HG03280 (cell line): ENCODE measurements around the gene TRIM71.
"Not testable (repeated sequence)": the region's sequence is repeated elsewhere in the genome, so short reads cannot be mapped to it uniquely, and the experiment has no call there.

Experiments
- ATAC-seq: cut with Tn5 transposase; IDR thresholded peaks from one replicate; pipeline ENCODE4 v1.9.1; 2021; ENCODE audit warnings: mild to moderate bottlenecking, moderate library complexity; ENCODE audit not compliant: unreplicated experiment

TRIM71 gene

DNA sequence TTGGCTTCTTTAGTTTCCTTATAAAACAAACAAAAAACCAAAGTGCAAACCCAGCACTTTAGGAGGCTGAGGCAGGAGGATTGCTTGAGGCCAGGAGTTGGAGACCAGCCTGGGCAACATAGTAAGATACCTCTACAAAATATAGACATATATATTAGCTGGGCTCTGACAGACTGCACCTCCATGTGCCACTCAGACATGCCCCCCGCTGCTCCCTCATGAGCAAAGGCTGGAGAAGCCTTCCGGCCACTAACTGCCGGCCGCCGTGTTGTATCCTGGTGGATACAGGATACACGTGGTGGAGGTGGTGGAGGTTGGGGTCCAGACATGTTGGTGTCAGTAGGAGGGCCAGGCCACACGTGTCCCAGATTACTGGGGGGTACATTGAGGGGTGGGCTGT, 104.3 kb downstream of the TRIM71 start:
- ATAC-seq, result no peak

DNA sequence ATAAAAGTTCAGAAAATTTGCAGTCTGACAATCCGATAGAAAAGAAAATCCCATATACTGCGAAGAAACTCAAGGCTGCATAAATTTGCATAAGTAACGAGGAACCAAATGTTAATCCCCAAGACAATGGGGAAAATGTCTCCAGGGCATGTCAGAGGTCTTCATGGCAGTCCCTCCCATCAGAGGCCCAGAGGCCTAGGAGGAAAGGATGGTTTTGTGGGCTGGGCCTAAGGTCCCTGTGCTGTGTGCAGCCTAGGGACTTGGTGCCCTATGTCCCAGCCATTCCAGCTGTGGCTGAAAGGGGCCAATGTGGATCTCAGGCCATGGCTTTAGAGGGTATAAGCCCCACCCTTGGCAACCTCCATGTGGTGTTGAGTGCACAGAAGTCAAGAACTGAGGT, 112.4 kb downstream of the TRIM71 start:
- no peak for ATAC-seq

DNA sequence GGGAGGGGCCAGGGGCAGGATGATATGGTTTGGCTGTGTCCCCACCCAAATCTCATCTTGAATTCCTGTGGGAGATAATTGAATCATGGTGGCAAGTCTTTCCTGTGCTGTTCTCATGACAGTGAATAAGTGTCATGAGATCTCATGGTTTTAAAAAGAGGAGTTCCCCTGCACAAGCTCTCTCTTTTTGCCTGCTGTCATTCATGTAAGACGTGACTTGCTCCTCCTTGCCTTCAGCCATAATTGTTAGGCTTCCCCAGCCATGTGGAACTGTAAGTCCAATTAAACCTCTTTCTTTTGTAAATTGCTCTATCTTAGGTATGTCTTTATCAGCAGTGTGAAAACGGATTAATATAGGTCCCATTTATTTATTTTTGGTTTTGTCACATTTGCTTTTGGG, 113.5 kb downstream of the TRIM71 start:
- ATAC-seq, result not testable (repeated sequence)

DNA sequence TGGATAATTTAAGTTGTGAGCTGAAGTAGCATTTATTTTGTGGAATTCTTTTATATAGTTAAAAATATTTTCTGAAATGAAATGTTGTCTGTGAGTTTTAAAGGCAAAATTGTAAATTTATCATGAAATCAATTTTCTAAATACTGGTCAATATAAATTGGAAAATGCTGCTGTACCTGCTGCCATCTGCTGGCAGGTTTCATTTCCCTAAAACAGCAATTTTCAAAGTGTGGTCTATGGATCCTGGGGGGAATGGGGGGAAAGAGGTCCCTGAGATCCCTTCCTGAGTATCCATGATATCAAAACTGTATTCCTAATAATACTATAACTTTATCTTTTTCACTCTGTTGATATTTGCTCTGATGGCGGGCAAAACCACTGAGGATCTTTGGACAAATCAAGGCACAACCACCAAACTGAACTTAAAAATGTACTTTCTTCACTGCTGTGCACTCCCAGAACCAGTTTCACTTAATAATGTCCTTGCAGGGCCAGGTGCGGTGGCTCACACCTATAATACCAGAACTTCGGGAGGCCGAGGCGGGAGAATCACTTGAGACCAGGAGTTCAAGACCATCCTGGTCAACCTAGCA, 116.4 kb downstream of the TRIM71 start:
- no peak for ATAC-seq

DNA sequence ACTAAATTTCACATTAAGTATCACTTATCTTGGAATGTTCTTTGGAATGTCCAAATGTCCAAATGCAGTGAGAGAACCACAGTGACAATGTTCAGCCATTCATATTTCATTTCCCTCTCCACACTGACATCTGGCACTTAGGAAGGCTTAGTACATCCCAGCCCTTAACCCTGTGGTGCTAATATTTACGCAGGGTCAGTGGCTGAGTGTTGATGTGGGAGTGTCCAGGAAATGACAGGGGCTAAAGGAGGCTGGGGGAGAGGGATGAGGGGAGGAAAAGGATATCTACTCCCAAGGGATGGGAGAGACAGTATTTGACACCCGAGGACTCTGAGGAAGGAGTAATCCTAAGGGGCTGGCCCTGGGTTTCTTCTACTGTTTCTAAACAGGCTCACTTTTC, 119.5 kb downstream of the TRIM71 start:
- ATAC-seq, result no peak

DNA sequence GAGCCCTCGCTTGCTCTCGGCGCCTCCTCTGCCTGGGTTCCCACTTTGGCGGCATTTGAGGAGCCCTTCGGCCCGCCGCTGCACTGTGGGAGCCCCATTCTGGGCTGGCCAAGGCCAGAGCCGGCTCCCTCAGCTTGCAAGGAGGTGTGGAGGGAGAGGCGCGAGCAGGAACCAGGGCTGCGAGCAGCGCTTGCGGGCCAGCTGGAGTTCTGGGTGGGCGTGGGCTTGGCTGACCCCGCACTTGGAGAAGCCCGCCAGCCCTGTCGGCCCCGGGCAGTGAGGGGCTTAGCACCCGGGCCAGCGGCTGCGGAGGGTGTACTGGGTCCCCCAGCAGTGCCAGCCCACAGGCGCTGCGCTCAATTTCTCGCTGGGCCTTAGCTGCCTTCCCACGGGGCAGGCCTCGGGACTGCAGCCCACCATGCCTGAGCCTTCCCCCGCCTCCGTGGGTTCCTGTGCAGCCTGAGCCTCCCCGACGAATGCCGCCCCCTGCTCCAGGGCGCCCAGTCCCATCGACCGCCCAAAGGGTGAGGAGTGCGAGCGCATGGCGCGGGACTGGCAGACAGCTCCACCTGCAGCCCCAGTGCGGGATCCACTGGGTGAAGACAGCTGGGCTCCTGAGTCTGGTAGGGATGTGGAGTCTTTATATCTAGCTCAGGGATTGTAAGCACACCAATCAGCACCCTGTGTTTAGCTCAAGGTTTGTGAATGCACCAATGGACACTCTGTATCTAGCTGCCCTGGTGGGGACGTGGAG, 121.9 kb downstream of the TRIM71 start:
- ATAC-seq, result not testable (repeated sequence)

DNA sequence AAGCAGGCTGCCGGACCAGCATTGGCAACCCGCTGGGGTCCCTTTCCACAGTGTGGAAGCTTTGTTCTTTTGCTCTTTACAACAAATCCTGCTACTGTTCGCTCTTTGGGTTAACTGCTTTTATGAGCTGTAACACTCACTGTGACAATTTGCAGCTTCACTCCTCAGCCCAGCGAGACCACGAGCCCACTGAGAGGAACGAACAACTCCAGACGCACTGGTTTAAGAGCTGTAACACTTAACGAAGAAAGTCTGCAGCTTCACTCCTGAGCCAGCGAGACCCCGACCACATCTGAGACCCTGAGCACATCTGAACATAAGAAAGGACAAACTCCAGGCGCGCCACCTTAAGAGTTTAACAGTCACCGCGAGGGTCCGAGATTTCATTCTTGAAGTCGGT, 122.9 kb downstream of the TRIM71 start:
- ATAC-seq, result no peak

DNA sequence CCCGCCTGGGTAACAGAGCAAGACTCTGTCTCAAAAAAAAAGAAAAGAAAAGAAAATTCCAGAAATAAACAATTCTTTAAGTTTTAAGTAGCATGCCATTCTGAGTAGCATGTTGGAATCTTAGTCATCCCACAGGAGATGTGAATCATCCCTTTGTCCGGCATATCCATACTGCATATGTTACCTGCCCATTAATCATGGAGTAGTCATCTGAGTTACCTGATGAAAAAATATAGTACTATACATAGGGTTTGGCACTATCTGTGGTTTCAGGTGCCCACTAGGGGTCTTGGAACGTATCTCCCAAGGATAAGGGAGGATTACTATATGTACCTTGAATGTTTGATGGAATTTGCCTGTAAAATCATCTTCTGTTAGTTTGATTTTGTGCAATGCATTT, 127.3 kb downstream of the TRIM71 start:
- ATAC-seq, result no peak

DNA sequence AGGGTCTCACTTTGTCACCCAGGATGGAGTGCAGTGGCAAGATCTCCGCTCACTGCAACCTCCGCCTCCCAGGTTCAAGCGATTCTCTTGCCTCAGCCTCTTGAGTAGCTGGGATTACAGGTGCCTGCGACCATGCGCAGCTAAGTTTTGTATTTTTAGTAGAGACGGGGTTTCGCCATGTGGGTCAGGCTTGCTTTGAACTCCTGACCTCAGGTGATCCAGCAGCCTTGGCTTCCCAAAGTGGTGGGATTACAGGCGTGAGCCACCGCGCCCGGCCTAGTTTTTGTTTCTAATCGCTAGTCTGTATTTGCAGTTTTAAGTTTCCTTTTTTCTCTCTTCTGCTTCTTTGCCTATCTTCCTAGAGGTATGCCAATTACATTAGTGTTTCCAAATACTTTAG, 127.8 kb downstream of the TRIM71 start:
- not testable (repeated sequence) for ATAC-seq

DNA sequence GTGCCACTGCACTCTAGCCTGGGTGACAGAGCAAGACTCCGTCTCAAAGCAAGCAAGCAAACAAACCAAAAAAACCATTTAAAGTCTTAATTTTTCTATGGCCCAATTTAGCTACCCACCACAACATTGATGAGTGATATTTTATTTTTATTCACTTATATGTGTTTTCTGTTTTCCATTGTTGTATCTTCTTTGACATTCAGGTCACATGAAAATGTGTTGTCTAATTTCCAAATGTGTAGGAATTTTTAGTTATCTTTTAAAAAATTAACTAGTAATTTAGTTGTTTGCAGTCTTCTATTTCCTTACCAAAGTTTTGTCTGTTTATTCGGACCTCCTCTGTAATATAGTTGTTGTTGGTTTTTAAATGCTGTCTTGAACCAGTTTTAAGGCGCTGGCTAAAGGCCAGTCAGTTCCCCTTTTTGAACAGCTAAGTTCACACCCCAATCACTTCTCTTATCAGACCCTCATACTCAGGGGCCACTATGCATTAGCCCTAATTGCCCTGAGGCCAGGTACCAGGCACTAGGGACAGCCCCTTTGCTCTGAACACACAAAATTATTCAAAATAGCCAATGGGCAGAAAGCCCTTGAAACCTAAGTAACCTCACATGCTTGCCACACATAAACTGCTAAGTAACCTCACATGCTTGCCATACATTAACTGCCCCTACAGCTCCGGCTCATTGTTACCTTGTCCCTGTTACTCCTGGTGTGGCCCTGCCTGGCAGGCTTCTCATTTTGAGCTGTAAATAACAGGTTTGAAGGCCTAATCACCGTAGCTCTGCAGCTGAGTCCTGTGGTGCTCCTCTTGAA, 129.4 kb downstream of the TRIM71 start:
- peak; percentile 14 for ATAC-seq
